ENCODE measurements around the gene USP49.

The USP49 gene

GRCh38 chr6:41877051-41877680, 18.0 kb downstream of the USP49 start:
- Histone ChIP-seq H3K27ac (replicated peaks) (no peak overlapping the region), H3K4me3 (replicated peaks; ENCODE audit: insufficient read depth, low read length) (no peak overlapping the region), H3K27me3 (ENCODE audit: insufficient read depth, poor library complexity, severe bottlenecking) (no peaks in the 10 kb centered on the region)
- TF ChIP-seq CTCF (IDR thresholded peaks at IDR 0.05; ENCODE audit: insufficient read depth, low read length) (no peak), REST (IDR thresholded peaks at IDR 0.05; ENCODE audit: insufficient replicate concordance, low read depth) (no peak), SPI1 (IDR thresholded peaks at IDR 0.05; ENCODE audit: borderline replicate concordance, low read depth) (no peak), GABPA (IDR thresholded peaks at IDR 0.05; ENCODE audit: low read depth) (no peak), POLR2AphosphoS5 (IDR thresholded peaks at IDR 0.05; ENCODE audit: low read depth) (no peak)
- no peak for DNase-seq (ENCODE audit: low read depth in 1 of 2, low spot score in 1 of 2)

GRCh38 chr6:41874741-41875140, 20.4 kb downstream of the USP49 start:
- Histone ChIP-seq H3K4me3 (replicated peaks; ENCODE audit: insufficient read depth, low read length) (no peak overlapping the region), H3K27ac (replicated peaks) (no peak overlapping the region), H3K27me3 (ENCODE audit: insufficient read depth, poor library complexity, severe bottlenecking) (no peaks in the 10 kb centered on the region)
- TF ChIP-seq SPI1 (IDR thresholded peaks at IDR 0.05; ENCODE audit: borderline replicate concordance, low read depth) (no peak), POLR2AphosphoS5 (IDR thresholded peaks at IDR 0.05; ENCODE audit: low read depth) (no peak), CTCF (IDR thresholded peaks at IDR 0.05; ENCODE audit: insufficient read depth, low read length) (no peak), REST (IDR thresholded peaks at IDR 0.05; ENCODE audit: insufficient replicate concordance, low read depth) (no peak), GABPA (IDR thresholded peaks at IDR 0.05; ENCODE audit: low read depth) (no peak)
- DNase-seq (ENCODE audit: low read depth in 1 of 2, low spot score in 1 of 2) = peak in 1 of 2 experiments; percentile 6

GRCh38 chr6:41872147-41872546, 23.0 kb downstream of the USP49 start:
- peak in 1 of 2 experiments; percentile 49 for DNase-seq (ENCODE audit: low read depth in 1 of 2, low spot score in 1 of 2)
- Histone ChIP-seq H3K27ac (replicated peaks) (peak overlapping the region; percentile 71), H3K27me3 (ENCODE audit: insufficient read depth, poor library complexity, severe bottlenecking) (no peaks in the 10 kb centered on the region), H3K4me3 (replicated peaks; ENCODE audit: insufficient read depth, low read length) (no peak overlapping the region)
- TF ChIP-seq GABPA (IDR thresholded peaks at IDR 0.05; ENCODE audit: low read depth) = no peak
- no peak for TF ChIP-seq REST (IDR thresholded peaks at IDR 0.05; ENCODE audit: insufficient replicate concordance, low read depth)
- TF ChIP-seq CTCF (IDR thresholded peaks at IDR 0.05; ENCODE audit: insufficient read depth, low read length) = no peak
- no peak for TF ChIP-seq POLR2AphosphoS5 (IDR thresholded peaks at IDR 0.05; ENCODE audit: low read depth)
- TF ChIP-seq SPI1 (IDR thresholded peaks at IDR 0.05; ENCODE audit: borderline replicate concordance, low read depth) = peak; percentile 38
